Mononuclear cell (primary cell): ENCODE data around the gene RGS7BP. TPM values are rescaled to one million over a fixed set of nuclear protein-coding genes. Genes with fewer than 3 reads are reported as not detected.

Source experiments
- H3K27me3 ChIP-seq: 2 replicates; pipeline ENCODE4 v1.6.0; 2011; ENCODE audit warnings: low read length, control low read depth; ENCODE audit not compliant: insufficient read depth
- H3K4me1 ChIP-seq: 2 replicates; pipeline ENCODE4 v1.5.1; 2011; ENCODE audit warnings: mild to moderate bottlenecking, low read length, control low read depth; ENCODE audit not compliant: insufficient read depth
- H3K4me3 ChIP-seq: 2 replicates; pipeline ENCODE4 v1.5.1; 2011; ENCODE audit warnings: mild to moderate bottlenecking, low read length, moderate library complexity
- H3K9me3 ChIP-seq: 2 replicates; pipeline ENCODE4 v1.5.1; 2011; ENCODE audit warnings: low read depth, mild to moderate bottlenecking, control low read depth, low read length
- total RNA-seq: library from RNA; depleted of rRNA; stranded (reverse); fragments of >200 nt; gene quantifications from one replicate; pipeline ENCODE4 v1.2.3, GENCODE V29; 2012

RGS7BP gene
- total RNA-seq, 1 donor: not detected

GRCh38 chr5:64592730-64593341 is 87.0 kb downstream of the RGS7BP start:
- Histone ChIP-seq H3K27me3 (no peaks in the 10 kb centered on the region), H3K4me1 (no peaks in the 10 kb centered on the region), H3K9me3 (no peaks in the 10 kb centered on the region), H3K4me3 (no peak overlapping the region)

GRCh38 chr5:64594025-64594424 is 88.2 kb downstream of the RGS7BP start:
- Histone ChIP-seq H3K4me1 (no peaks in the 10 kb centered on the region), H3K9me3 (no peaks in the 10 kb centered on the region), H3K4me3 (no peak overlapping the region), H3K27me3 (no peaks in the 10 kb centered on the region)

- no peak overlapping the region for H3K4me3 ChIP-seq
- no peaks in the 10 kb centered on the region for H3K9me3 ChIP-seq
- H3K27me3 ChIP-seq: no peaks in the 10 kb centered on the region
- H3K4me1 ChIP-seq: no peaks in the 10 kb centered on the region
These were observed 88.8 kb downstream of the RGS7BP start for GRCh38 chr5:64594601-64595000.

DNA sequence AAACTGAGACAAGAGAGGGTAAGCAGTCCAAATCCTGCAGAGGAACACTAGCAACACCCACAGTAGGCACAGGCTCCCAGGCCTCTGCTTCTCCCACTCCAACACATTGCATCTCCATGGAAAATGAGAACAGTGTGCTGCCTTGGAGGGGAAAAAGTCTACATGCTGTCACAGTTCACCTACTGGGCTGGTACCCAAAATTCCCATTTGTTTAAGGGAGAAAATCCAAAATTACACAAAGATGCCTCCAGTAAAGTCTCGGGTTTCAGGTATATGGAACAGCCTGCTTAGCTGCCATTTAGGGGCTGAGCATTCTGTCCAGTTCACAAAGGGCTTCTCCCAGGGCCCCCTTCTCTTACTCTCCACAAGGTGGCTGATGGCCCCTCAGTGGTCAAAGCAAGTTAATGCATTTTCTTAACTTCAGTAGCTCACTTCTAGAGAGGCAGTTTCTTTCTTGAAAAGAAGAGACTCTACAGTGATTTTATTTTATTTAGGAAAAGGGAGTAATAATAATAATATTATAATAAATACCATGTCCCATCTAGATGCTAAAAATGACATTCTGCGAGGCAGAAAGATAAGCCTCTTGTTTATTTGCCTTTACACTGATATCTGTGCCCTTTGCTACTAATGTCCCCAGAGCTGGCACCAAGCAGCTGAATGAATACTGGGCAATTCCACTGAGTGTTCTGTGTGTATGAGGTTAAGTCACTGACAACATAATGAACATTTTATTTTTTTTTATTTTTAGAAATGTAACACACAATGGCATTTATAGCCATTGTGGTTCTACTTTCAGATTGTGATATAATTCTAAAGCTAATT is 89.4 kb downstream of the RGS7BP start:
- Histone ChIP-seq H3K4me1 (no peaks in the 10 kb centered on the region), H3K27me3 (no peaks in the 10 kb centered on the region), H3K4me3 (no peak overlapping the region), H3K9me3 (no peaks in the 10 kb centered on the region)

DNA sequence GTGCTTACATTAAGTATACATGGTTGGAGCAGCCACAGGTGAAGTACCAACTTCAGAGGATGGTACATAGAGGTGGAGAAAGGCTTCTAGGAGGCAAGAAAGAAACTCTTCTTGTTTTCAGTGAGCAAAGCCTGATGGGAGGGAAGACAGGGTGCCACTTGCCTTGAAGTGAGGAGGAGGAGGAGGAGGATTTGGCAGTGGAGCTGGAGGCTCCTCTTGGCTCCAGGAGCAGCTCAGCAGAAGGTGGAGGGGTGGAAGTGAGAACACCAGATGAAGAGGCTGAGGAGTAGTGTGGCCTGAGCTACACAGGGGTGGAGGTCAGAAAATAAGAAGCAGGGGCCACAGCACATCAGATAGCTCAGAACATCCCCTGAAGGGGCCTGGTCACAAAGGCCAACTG is 93.4 kb downstream of the RGS7BP start:
- Histone ChIP-seq H3K4me3 (no peak overlapping the region), H3K9me3 (no peaks in the 10 kb centered on the region), H3K4me1 (no peaks in the 10 kb centered on the region), H3K27me3 (no peaks in the 10 kb centered on the region)

DNA sequence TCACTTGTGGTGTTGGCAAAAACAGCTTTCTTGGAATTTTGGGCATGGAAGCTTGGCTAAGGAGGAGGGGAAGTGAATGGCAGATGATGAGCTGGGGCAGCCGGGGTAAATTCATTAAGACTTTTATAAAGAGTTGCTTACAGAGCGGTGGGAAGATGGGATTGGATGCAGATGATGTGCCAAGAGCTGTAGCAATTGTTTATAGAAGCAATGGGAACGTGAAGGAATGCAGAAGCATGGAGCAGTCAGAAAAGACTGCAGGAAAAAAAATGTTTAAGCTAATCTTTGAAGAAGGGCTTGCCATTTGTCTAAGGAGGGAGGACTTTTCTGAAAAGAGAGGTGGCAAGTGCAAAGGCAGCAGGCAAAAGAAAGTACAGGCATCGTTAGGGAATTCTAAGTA is 97.9 kb downstream of the RGS7BP start:
- peaks cover 2% of the 10 kb centered on the region for H3K27me3 ChIP-seq
- no peaks in the 10 kb centered on the region for H3K4me1 ChIP-seq
- no peak overlapping the region for H3K4me3 ChIP-seq
- H3K9me3 ChIP-seq: no peaks in the 10 kb centered on the region

- Histone ChIP-seq H3K4me3 (no peak overlapping the region), H3K4me1 (no peaks in the 10 kb centered on the region), H3K27me3 (peaks cover 2% of the 10 kb centered on the region), H3K9me3 (no peaks in the 10 kb centered on the region)
These were observed 101.1 kb downstream of the RGS7BP start for GRCh38 chr5:64606926-64607325.

DNA sequence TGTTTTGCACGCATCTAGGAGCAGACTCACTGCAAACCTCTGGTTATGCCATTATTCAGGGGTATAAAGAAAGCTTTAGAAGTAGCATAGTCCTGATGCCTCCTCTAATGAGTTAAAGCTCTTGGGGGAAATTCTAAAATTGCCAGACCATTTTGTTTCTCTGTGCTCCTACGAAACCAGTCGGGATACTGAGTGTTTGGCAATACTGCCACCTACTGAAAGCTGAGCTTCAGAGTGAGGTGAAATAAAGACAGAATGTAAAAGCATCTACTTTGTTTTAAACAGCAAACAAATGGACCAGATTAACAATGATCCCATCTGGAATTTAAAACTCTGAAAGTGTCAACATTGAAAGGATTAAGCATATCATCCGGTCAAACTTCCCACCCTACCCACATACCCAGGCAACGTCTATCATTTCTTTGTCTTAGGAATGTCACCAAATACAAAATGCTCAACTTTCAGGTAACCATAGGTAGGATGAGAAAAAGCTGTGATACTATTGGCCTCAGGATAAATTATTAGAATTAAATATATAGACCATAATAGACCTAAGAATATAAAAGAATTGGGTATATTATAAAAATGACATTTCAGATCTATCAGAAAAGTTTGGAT is 106.6 kb downstream of the RGS7BP start:
- Histone ChIP-seq H3K9me3 (no peaks in the 10 kb centered on the region), H3K4me3 (no peak overlapping the region), H3K27me3 (peaks cover 11% of the 10 kb centered on the region), H3K4me1 (no peaks in the 10 kb centered on the region)

DNA sequence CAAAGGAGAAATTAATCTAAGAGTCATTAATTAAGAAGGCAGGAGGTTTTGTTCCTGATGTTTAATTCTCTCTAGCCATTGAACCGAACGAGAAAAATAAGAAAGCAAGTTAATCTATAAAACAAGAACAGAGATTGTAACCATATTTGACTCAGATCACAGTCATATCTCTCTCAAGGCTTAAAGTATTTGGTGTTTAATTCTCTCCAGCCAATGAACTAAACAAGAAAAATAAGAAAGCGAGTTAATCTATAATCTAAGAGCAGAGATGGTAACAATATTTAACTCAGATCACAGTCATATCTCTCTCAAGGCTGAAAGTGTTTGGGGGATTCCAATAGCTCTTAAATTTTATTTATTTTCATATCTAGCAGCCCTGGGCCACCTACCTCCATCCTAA is 110.1 kb downstream of the RGS7BP start:
- Histone ChIP-seq H3K27me3 (peaks cover 11% of the 10 kb centered on the region), H3K4me3 (no peak overlapping the region), H3K4me1 (no peaks in the 10 kb centered on the region), H3K9me3 (no peaks in the 10 kb centered on the region)

DNA sequence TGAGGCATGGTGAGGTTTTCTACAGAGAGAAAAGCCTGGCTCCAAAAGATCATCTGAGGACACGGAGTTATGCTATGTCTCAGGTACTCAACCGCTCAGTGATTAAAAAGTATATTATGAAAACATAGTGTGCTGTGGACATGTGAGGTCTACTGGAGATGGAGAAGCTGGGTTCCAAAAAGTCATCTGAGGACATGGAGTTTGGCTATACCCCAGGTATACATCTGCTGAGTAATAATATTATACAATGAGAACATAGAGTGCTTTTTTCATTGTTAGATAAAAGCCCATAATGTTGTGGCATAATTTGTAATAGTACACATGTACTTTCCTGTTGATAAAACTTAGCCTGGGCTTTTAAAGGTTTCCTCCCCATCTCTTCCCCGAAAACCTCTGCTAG is 113.8 kb downstream of the RGS7BP start:
- Histone ChIP-seq H3K4me3 (no peak overlapping the region), H3K4me1 (no peaks in the 10 kb centered on the region), H3K9me3 (no peaks in the 10 kb centered on the region), H3K27me3 (peaks cover 5% of the 10 kb centered on the region)

DNA sequence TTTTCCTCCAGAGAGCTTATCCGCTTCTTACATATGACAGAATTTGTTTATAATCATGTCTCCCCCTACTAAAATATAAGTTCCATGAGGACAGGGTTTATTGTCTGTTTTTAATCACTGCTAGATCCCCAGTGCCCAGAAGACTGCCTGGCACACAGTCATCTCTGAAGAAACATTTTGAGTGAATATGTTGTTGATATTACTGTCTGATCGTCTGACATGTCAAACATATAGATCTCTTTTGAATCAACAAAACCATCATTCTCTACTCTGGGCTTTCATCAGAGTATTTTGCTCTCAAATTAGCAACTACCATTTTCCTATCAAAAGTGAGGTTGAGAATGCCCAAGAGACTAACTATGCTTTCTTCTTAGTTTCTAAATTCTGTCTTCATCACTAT is 117.2 kb downstream of the RGS7BP start:
- Histone ChIP-seq H3K27me3 (no peaks in the 10 kb centered on the region), H3K4me1 (no peaks in the 10 kb centered on the region), H3K9me3 (no peaks in the 10 kb centered on the region), H3K4me3 (no peak overlapping the region)

- Histone ChIP-seq H3K27me3 (no peaks in the 10 kb centered on the region), H3K4me3 (no peak overlapping the region)
These were observed 119.9 kb downstream of the RGS7BP start for GRCh38 chr5:64625678-64626077.

GRCh38 chr5:64628901-64629300 is 123.1 kb downstream of the RGS7BP start:
- Histone ChIP-seq H3K27me3 (no peaks in the 10 kb centered on the region), H3K4me3 (no peak overlapping the region), H3K9me3 (no peaks in the 10 kb centered on the region), H3K4me1 (no peaks in the 10 kb centered on the region)

More at GRCh38 chr5:64625678-64626077, 119.9 kb downstream of the RGS7BP start:
- H3K4me1 ChIP-seq: no peaks in the 10 kb centered on the region
- no peaks in the 10 kb centered on the region for H3K9me3 ChIP-seq

- Histone ChIP-seq H3K27me3 (no peaks in the 10 kb centered on the region), H3K4me3 (no peak overlapping the region), H3K4me1 (no peaks in the 10 kb centered on the region), H3K9me3 (no peaks in the 10 kb centered on the region)
These were observed 124.0 kb downstream of the RGS7BP start for GRCh38 chr5:64629841-64630240.

GRCh38 chr5:64632251-64632650 is 126.4 kb downstream of the RGS7BP start:
- H3K9me3 ChIP-seq: no peaks in the 10 kb centered on the region
- H3K4me3 ChIP-seq: no peak overlapping the region
- H3K4me1 ChIP-seq: no peaks in the 10 kb centered on the region
- H3K27me3 ChIP-seq: no peaks in the 10 kb centered on the region
